Endothelial cell of umbilical vein (primary cell): Measurements from ENCODE around the gene EML6. TPM values are rescaled to one million over a fixed set of nuclear protein-coding genes. Genes with fewer than 3 reads are reported as not detected.
"Not testable (repeated sequence)": the region's sequence is repeated elsewhere in the genome, so short reads cannot be mapped to it uniquely, and the experiment has no call there.

Source experiments
- BruUV-seq: library from RNA; stranded (reverse); fragments of 400-500 nt; replicated peaks from 2 replicates; lab custom pipeline; 2021; lab: Mats Ljungman, UMichigan
- CTCF ChIA-PET: fragments of 300-600, 350-600 bp; sonication (Branson Sonifier 250); formaldehyde crosslinking; loops from one replicate; lab custom pipeline; 2021; ENCODE audit warnings: antibody characterized with exemption, inconsistent platforms; lab: Charles Lee
- POLR2A ChIA-PET: fragments of 300-600, 350-600 bp; sonication (Branson Sonifier 250); formaldehyde crosslinking; loops from one replicate; lab custom pipeline; 2021; ENCODE audit warnings: antibody characterized with exemption, inconsistent platforms; lab: Charles Lee
- DNase-seq: peaks from one replicate; pipeline ENCODE4 v3.0.0-alpha.2; 2011; ENCODE audit warnings: low read depth, low spot score
- FAIRE-seq: peaks from 2 replicates; lab custom pipeline; 2011; peaks lifted over from hg19 to GRCh38; lab: Jason Lieb, UNC
- H2AFZ ChIP-seq: 2 replicates; pipeline ENCODE4 v1.6.0; 2012; ENCODE audit warnings: low read depth, low read length, control low read depth, inconsistent platforms
- H3K27ac ChIP-seq: 2 replicates; pipeline ENCODE4 v1.5.1; 2011; ENCODE audit warnings: low read depth, mild to moderate bottlenecking, control low read depth, low read length, moderate library complexity; ENCODE audit not compliant: insufficient read depth
- H3K27me3 ChIP-seq, 2 experiments: 2 replicates each; pipeline versions ENCODE4 v1.6.0 to v1.6.1; 2011; ENCODE audit warnings: low read length in 2 of 2, mixed read lengths in 1 of 2; ENCODE audit not compliant: control insufficient read depth in 2 of 2, insufficient read depth in 2 of 2
- H3K36me3 ChIP-seq, 2 experiments: 2 replicates in 1 of 2; 3 replicates in 1 of 2; pipeline ENCODE4 v1.5.1; 2011; ENCODE audit warnings: low read length in 2 of 2, mild to moderate bottlenecking in 1 of 2, moderate library complexity in 1 of 2; ENCODE audit not compliant: control insufficient read depth in 2 of 2, insufficient read depth in 2 of 2; ENCODE audit errors: extremely low read depth in 1 of 2
- H3K4me1 ChIP-seq: 3 replicates; pipeline ENCODE4 v1.5.1; 2011; ENCODE audit warnings: mild to moderate bottlenecking, low read length; ENCODE audit not compliant: control insufficient read depth, insufficient read depth; ENCODE audit errors: extremely low read depth
- H3K4me2 ChIP-seq: 2 replicates; pipeline ENCODE4 v1.6.1; 2011; ENCODE audit warnings: low read length, control low read depth, mixed read lengths; ENCODE audit not compliant: insufficient read depth
- H3K4me3 ChIP-seq, 3 experiments: fragments of 200-600 bp in 1 of 3; sonication (generic), shearing (Covaris generic) in 1 of 3; replicated peaks in 1 of 3; 2 replicates each; pipeline ENCODE4 v1.5.1; 2011 to 2016; ENCODE audit warnings: control low read depth in 3 of 3, low read length in 3 of 3, mild to moderate bottlenecking in 2 of 3, inconsistent platforms in 1 of 3, low read depth in 1 of 3, moderate library complexity in 1 of 3; ENCODE audit not compliant: insufficient read depth in 1 of 3
- H3K79me2 ChIP-seq: 2 replicates; pipeline ENCODE4 v1.6.0; 2012; ENCODE audit warnings: low read length, inconsistent platforms; ENCODE audit not compliant: control insufficient read depth, insufficient read depth
- H3K9ac ChIP-seq: replicated peaks from 2 replicates; pipeline ENCODE3; 2011; ENCODE audit warnings: low read length, control low read depth; ENCODE audit not compliant: insufficient read depth; ENCODE audit errors: extremely low read depth
- H3K9me1 ChIP-seq: replicated peaks from 3 replicates; pipeline ENCODE4 v1.6.0; 2011; ENCODE audit warnings: mild to moderate bottlenecking, low read length; ENCODE audit not compliant: control insufficient read depth, insufficient read depth; ENCODE audit errors: extremely low read depth
- H3K9me3 ChIP-seq: replicated peaks from 2 replicates; pipeline ENCODE4 v1.5.1; 2012; ENCODE audit warnings: low read length, inconsistent platforms; ENCODE audit not compliant: control insufficient read depth, insufficient read depth
- H4K20me1 ChIP-seq: replicated peaks from 2 replicates; pipeline ENCODE3; 2011; ENCODE audit warnings: mild to moderate bottlenecking, low read length; ENCODE audit not compliant: control insufficient read depth, insufficient read depth; ENCODE audit errors: extremely low read depth
- dilution Hi-C: fragments of 300-500 bp; cut with MboI; formaldehyde crosslinking; loops from one replicate; pipeline ENCODE4 v1.15.0; 2019; ENCODE audit warnings: low sequenced_read_pairs; ENCODE audit not compliant: extremely low pct_ligation_motif_present
- intact Hi-C: fragments of 100-400 bp; cut with micrococcal nuclease; formaldehyde crosslinking; loops from one replicate; pipeline ENCODE4 v1.10.0; 2022
- polyA plus RNA-seq, 4 experiments: library from polyadenylated mRNA; depleted of rRNA in 3 of 4; stranded (reverse) in 3 of 4; unstranded in 1 of 4; fragments of >200 nt; gene quantifications; 2 replicates each; pipeline versions ENCODE4 v1.2.1 to v1.2.3, GENCODE V29; 2011 to 2012; ENCODE audit warnings: missing spikeins in 1 of 4
- total RNA-seq: library from RNA; stranded (reverse); gene quantifications from 2 replicates; pipeline ENCODE4 v1.2.3, GENCODE V29; 2021
- TF ChIP-seq, protein P1 (sequence below), 2 donors: IDR thresholded peaks; 1 replicate in 1 of 2; 2 replicates in 1 of 2; pipeline ENCODE4 v1.5.1; 2011; ENCODE audit warnings: low read length in 2 of 2, mild to moderate bottlenecking in 2 of 2, moderate library complexity in 2 of 2, control low read depth in 1 of 2, inconsistent platforms in 1 of 2, low read depth in 1 of 2; ENCODE audit not compliant: insufficient read depth in 1 of 2; ENCODE audit errors: extremely low read depth in 1 of 2

Gene EML6
- total and polyA plus RNA-seq, 2 donors (not counting 3 experiments of a cell fraction or from before 2014, with no cell fraction given): 0.79 to 2.1 TPM

DNA sequence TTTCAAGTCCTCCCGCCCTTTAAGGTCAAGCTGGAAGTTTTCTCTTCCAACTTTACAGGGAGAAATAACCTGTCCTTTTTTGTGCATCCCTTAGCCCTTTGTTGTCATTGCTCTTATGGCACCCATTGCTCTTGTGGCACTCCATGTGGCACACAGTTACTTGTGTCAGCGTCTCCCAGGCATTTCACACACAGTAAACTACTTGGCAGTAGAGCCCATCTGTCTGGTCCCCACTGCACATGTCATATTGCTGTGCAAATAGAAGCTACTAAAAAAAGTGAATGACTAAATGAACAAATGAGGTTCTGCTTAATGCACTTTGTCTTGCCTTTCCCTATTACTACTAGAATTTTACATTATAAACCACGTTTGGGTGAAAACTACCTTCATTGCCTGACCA, 149.3 kb downstream of the EML6 start:
- no peak for FAIRE-seq
- intact Hi-C loops: no loop called here

DNA sequence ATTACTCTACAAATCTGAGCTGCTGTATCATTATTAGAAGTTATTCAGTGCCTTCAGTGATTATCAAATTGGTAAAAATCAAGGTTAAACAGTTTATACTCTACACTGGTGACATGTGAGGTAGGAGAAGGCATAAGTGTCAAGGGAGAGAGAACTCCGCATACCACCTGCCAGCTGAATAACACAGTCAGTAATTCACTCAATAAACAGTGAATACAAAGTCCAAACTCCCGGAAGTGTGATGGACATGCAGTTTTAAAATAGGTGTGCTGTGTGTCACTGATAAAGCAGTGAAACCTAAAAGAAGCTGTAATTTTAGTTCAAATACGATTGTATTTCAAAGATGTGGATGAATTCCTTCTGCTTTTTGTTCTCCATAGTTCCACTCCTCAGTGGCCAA, 149.8 kb downstream of the EML6 start:
- ChIA-PET POLR2A (interaction anchor here (0.6 kb wide), 1 partner anchor 56 kb away, joined by 3 read pairs; no protein-coding TSS in a partner anchor), CTCF (interaction anchor here (1.1 kb wide), 1 partner anchor 26 kb away, joined by 3 read pairs; no protein-coding TSS in a partner anchor)
- H3K36me3 ChIP-seq, H3K27me3 ChIP-seq, FAIRE-seq, BruUV-seq, H3K79me2 ChIP-seq, H4K20me1 ChIP-seq, H3K27ac ChIP-seq, H3K4me3 ChIP-seq, intact Hi-C loops, H3K4me2 ChIP-seq, H2AFZ ChIP-seq, H3K9me1 ChIP-seq, H3K9ac ChIP-seq, H3K9me3 ChIP-seq, dilution Hi-C loops, DNase-seq, H3K4me1 ChIP-seq: not testable (repeated sequence)

More for the DNA sequence above, 149.3 kb downstream of the EML6 start:
- Histone ChIP-seq H3K27me3 (peaks cover 0 to 2% of the 10 kb centered on the region in 2 experiments), H3K9ac (no peak overlapping the region), H3K79me2 (no peaks in the 10 kb centered on the region), H4K20me1 (no peaks in the 10 kb centered on the region), H3K36me3 (no peaks in the 10 kb centered on the region), H3K4me3 (no peak overlapping the region), H3K4me2 (no peak overlapping the region), H3K9me3 (no peaks in the 10 kb centered on the region), H3K27ac (no peak overlapping the region), H3K4me1 (no peaks in the 10 kb centered on the region), H2AFZ (no peak overlapping the region), H3K9me1 (no peaks in the 10 kb centered on the region)
- no peak for DNase-seq
- POLR2A ChIA-PET: no interaction called here
- dilution Hi-C loops: no loop called here
- no TSS peak for BruUV-seq
- CTCF ChIA-PET: interaction anchor here (1.1 kb wide), 1 partner anchor 27 kb away, joined by 3 read pairs; no protein-coding TSS in a partner anchor
- TF ChIP-seq, protein P1, sequence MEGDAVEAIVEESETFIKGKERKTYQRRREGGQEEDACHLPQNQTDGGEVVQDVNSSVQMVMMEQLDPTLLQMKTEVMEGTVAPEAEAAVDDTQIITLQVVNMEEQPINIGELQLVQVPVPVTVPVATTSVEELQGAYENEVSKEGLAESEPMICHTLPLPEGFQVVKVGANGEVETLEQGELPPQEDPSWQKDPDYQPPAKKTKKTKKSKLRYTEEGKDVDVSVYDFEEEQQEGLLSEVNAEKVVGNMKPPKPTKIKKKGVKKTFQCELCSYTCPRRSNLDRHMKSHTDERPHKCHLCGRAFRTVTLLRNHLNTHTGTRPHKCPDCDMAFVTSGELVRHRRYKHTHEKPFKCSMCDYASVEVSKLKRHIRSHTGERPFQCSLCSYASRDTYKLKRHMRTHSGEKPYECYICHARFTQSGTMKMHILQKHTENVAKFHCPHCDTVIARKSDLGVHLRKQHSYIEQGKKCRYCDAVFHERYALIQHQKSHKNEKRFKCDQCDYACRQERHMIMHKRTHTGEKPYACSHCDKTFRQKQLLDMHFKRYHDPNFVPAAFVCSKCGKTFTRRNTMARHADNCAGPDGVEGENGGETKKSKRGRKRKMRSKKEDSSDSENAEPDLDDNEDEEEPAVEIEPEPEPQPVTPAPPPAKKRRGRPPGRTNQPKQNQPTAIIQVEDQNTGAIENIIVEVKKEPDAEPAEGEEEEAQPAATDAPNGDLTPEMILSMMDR (IDR thresholded peaks at IDR 0.05; ENCODE audit: extremely low read depth in 1 of 2, insufficient read depth in 1 of 2, low read depth in 1 of 2, low read length in 2 of 2): no peak
